GM18511 (cell line): ENCODE results near the gene CCDC197.
A peak's percentile ranks its signal among the peaks of the same experiment; 100 is the strongest.

Experiments
- ATAC-seq: cut with Tn5 transposase; IDR thresholded peaks from one replicate; pipeline ENCODE4 v1.9.1; 2021; ENCODE audit warnings: mild to moderate bottlenecking, moderate library complexity; ENCODE audit not compliant: unreplicated experiment

Gene CCDC197

DNA sequence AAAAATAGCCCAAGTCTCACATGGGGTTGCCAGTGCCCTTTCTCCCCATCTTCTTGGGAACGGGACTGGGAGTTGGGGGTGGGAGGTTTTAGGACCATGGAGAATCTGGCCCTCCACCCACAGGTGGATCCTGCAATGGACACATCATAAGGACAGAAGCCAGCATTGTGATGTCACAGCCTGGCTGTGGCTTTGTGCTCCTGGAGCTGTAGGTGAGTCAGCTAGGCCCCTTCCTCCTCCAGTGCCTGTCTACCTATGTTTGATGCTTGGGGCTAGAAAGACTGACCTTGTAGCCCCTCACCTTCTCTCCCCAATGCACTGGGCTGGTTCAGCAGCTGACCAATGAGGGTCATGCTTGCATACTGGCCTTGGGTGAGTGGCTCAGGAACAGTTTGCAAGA, at the start of gene CCDC197:
Gene CCDC197 (plus strand): TSS at position 220 of the 400 bp plus-strand sequence. CDS start 831 bp downstream, outside the sequence.
- ATAC-seq: no peak

DNA sequence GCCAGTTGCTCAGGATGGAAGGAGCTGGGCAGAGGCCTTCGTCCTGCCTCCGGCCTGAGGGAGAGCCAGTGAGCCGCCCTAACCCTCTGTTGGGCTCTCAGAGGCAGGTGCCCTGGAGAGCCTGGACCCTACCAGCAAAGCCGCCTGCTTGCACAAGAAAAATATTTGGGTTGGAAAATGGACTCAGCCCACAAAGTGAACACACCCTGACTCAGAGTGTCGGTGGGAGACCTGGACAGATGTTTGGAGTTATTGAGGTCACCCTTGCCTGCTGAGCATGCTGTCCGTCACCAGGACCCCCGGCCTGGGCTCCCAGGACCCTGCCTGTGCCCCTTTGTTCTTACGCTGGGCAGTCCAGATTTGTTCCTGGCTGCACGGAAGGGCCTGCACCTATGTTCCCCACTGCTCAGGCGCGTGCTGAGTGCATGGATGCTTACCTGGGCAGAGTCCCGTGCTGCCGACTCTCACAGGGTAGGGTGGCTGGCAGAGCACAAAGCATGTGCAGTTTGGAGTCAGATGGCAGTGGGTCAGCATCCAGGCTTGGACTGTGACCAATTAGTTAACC, 47.5 kb upstream of the CCDC197 start:
- no peak for ATAC-seq

DNA sequence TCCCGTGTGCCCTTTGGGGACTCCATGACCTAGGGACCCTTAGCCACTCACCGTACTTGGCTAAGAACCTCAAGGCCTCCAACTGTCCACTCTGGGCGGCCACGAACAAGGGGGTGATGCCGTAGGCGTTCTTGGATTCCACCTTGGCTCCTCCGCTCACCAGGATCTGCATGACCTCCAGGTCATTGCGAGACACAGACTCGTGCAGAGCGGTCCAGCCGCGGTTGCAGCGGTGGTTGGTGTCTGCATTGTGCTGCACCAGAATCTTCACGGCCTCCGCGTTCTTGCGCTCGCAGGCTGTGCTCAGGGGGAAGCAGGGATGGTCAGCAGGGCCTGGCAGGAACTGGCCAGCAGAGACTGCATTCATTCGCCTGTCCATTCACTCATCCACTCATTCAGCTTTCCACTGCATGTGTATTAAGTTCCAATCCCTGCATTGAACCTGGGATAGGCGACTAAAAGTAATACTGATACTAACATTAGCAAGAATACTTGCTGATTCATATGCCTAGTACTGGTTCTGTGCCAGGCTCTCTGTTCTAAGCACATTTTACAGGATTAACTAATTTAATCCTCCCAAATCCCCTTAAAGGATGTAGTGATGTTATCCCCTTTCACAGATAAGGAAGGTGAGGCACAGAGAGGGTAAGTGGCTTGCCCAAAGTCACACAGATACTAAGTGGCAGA, 46.0 kb upstream of the CCDC197 start:
- no peak for ATAC-seq

DNA sequence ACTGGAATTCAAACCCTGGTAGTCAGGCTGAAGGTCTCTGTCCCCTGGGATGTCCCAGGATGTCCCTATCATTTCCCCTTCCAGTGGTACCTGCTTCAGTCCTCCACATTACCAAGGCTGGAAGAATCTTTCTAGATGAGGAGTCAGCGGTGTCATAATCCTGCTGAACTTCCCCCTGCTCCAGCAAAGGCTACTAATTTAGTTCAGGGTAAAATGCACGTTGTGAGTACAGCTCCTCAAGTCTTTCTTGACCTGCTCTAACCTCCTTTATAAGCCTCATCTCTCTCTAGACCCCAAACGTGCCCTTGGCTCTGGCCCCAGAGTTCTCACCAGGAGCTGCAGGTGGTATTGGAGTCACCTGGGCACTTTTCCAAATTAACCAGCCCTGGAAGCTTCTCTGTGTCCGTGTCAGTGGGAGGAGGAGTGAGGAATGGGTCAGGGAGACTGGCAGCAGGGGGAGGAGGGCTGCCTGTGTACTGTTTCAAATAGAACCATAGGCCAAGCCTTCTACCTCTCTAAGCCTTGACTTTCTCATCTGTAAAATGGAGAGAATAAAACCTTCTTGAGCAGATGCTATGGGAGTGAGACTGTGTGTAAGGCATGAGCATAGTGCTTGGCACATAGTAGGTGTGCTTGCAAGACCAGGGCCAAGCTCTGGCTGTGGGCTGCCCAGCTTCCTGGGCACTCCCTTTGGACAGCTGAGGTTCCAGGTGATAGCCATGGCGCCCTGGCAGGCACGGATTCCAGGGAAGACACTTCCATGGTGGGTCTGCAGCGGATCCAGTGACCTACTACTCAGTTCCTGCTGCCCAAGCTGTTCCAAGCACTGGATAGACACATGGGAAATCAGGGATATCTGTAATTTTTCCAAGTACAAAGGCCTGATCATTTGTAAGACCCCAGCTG, 45.2 kb upstream of the CCDC197 start:
- no peak for ATAC-seq

DNA sequence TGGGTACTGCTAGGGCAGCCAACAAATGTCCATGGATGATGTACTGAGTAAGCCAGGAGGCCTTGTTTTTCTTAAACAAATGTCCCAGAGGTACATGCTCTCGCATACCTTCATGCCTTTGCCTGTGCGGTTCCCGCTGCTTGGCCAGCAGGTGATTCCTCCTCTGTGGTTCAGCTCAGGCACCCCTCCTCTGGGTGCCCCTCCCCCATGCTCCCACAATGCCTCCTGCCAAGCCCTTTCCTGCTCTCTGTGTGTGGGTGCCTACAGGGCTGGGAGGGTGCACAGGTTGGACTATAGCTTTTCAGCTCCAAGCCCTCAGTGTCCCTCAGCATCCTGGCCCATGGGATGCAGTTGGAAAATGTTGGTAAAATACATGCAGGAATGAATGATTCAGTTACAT, 44.3 kb upstream of the CCDC197 start:
- ATAC-seq: no peak

DNA sequence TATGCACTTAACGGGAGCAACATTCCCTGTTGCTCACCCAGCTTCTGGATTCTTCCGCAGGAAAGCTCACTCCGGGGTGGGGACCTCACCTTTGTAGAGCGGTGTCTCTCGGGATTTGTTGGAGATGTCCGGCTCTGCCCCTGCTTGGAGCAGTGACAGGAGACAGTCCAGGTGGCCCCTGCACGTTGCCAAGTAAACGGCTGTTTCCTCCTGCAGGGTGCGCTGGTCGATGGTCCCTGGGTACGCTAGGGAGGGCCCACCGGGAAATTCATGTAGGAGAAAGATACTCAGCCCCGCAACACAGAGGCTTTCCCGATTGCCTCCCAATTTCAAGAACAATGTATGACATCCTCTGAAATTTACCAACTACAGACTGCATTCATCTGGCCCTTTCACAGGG, 43.8 kb upstream of the CCDC197 start:
- no peak for ATAC-seq

DNA sequence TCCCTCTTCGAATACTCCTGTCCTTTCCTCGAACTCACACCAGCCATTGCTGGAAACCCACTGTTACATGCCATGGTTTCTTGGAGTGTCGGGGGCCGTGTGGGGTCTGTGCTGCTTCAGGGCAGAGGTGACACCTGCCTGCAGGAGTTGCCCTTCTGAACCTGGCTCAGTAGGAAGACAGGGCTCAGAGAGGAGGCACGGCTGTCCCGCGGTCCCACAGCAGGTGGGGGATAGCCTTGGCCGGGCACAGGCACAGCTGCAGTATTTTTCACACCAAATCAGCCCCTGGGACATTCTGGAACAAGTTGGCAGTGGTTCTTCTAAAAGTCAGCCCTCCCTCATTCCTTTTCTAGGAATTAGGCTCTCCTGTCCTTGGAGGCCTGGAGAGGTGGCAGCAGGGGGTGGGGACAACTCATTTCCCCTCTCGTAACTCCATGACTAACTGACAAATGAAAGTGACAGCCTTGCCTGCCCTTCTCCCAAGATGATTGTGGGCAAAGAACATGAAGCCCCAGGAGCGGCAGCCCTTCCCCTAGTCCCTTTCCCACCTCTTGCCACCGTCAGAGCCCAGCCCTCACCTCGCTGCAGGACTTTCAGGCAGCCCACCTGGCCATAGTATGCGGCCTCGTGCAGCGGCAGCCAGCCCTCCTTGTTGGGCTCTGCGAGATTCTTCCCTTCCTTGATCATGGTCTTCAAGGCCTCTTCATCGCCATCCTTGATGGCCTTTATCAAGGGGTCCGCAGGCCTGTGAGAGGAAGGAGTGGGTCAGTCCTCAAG, 43.2 kb upstream of the CCDC197 start:
- no peak for ATAC-seq

DNA sequence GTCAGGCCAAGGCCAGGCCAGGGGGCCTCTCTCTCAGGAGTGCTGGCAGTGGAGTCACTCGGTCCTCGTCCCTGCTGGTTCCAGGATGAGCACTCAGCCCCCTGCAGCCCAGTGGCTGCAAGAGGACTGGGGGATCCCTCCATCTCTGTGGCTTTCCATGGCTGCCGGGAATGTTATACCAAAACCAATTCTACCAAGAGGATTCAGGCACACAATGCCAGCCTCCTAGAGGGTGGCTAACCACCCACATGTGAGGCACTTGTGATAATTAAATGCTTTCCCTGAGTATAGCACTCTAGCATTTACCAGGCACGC, 42.6 kb upstream of the CCDC197 start:
- no peak for ATAC-seq

DNA sequence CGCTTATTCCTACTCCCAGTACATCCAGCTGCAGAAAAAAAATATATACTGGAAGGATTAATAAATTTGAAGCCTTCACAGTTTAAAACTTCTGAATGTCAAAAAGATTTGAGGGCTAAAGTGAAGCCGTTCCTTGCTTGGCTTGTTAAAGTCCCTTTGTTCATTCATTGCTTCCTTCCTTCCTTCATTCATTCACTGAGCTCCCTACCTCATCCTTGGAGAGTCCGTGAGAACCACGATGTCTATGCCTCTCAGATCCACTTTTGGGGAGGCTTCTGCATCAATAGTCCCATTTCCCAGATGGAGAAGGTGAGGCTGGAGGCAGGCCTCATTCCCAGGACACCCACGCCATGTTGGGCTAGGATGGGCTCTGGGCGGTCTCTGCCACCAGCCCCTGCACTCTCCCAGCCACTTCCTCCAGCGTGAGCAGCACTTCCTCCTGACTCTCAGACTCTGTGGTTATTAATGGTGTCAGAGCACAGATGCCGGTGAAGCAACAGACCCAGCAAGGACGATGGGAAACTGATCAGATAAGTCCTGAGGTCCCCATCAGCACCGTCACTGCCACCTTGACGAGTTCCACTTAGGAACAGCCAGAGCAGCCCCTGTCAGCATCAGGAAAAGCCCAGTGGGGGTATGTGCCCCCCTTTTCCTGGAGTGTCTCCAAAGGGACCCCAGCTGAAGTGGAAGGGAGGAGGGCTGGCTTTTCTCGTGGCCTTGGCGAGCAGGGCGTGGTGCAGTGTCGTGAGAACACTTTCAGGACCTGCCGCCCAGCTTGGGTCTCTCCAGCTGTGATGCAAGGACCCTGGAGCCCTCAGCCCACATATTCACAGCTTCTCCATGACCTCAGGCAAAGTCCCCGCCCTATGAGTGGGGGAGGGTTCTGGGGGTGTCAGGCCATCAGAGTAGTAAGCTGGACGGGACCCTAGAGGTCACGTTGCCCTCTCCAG, 41.9 kb upstream of the CCDC197 start:
- ATAC-seq: peak; percentile 44

DNA sequence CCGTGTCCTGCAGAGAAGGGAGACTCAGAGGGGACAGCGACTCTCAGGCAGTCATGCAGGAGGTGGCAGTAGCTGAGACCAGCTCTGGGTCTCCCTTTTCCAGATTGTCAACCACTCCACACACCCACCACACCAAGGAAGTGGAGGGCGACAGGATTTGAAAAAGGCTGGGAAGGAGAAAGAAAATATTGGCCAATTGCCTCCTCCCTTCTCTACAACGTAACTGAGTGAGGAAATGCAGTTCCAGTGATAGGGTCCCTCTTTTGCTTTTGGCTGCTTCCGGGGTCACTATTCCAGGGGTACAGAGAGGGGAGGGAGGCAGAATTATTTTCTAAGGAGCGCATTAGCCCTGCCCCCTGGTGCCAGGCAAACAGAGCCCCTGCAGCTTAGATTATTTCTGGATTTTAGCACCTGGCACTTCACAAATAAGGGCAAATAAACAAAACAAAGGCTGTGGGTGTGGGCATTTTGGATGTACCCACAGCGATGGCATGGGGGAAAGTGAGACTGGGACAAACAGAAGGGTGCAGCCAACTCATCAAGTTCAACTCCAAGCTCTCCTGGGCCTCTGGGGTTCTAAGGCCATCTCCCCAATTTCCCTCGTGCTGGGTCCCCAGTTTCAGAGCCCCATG, 41.1 kb upstream of the CCDC197 start:
- no peak for ATAC-seq

DNA sequence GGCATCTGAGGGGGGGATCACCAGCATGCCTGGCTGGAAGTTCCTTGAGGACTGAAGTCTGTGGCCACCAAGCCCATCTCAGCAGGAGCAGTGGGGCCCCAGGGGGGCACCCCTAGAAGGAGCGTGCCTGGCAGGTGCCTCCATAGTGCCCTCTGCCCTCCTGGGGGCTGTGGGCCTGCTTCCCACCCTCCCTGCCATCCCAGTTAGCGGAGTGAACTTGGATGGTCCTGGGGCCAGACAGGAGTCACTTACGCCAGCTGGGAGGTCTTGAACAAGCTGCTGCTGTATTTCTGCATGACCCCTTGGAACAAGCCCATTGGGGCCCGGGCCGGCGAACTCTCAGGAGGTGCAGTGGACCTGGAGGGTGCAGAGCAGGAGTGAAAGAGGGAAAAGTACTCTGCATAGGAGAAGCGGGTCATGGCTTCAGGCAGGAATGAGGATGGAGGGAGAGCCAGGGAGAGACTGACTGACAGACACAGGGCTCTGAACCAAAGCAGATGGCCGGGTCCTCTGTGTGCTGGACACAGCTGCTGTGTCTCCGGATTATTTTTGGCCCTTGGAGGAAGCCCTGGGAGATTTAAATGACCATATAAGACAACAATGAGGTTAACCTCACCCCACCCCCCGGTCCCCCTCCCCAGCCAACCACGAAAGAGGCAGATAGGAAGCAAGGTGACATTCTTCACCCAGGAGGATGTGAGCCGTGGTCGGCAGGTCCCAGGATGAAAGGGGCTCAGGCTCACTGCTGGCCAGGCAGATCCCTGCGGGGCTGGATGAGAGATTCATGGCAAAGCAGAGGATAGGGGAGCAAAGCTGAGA, 40.4 kb upstream of the CCDC197 start:
- no peak for ATAC-seq

DNA sequence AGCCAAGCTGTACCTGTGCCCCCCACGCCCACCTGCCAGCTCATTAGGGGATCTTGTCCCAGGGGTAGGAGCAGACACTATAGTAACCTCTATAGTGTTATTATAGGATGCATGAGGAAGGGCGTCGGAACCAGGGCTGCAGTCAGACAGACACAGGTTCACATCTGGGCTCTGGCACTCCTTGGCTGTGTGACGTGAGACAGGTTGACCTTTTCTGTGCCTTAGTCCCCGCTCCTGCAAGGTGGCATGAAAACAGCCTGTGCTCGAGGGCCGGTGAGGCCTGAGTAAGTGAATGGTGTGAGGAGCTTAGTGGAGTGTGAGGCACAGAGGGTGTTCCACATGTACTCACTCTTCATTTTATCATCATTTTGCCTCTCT, 39.8 kb upstream of the CCDC197 start:
- no peak for ATAC-seq

DNA sequence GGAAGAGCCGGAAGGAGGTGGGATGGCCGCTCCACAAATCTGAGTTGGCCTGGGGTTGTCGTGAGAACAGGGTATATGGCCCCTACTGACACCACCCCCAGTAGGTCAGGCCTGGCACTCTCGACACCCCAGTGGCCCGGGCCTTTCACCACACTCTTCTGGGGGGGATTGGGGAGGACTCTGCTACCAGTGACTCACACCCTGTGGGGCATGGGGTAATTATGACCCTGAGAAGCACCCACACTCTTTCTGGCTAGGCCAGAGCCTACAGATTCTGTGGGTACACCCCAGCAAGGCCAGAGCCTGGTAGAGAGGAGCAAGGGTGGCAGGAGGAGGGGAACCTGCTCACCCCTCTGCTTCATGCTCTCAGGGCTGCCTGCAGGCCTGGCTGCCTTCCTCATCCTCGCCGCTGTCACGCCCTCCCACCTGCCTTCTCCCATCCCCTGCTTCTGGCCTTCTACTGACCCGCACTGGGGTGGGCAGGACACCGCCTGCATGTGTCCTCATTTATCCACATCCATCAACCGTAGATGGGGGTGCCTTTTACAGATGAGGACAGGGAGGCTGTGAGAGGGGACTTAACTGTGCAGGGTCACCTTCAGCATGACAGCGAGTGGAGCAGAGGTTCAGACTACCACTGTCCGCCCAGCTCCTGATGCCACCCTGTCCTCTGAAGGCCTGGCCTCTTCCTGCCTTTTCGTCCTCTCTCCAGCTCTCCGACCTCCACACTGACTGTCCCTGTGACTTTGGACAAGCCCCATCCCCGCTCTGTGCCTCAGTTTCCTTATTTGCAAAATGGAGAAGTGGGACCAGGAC, 39.1 kb upstream of the CCDC197 start:
- ATAC-seq: no peak

DNA sequence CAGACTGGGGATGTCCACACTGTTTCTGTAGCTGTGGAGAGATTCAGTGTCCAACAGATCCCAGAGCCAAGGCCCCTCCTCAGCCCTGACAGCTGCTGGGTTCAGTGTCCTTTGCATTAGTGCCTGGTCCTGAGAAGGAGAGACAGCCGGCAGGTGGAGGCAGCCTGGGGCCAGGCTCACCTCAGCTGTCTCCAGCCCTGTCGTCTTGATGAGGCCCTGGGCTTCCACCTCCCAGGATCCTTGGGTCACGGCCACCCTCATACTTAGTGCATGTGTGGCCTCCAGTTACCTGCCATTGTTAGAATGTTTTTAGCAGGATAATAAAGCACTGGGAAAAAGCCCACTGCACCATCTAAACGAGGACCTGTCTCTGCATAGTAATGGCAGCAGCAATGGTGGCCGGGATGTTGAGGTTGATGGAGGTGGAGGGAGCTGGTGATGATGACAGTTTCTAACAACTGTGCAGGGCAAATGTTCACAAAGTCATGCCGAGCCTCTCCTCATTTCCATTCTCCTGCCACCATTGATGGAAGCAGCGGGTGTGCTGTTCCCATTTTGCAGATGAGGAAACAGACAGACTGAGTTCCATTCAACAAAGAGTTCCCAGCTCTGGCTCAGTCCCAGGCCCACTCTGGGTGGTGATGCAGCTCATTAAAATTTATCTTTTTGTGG, 38.4 kb upstream of the CCDC197 start:
- no peak for ATAC-seq

DNA sequence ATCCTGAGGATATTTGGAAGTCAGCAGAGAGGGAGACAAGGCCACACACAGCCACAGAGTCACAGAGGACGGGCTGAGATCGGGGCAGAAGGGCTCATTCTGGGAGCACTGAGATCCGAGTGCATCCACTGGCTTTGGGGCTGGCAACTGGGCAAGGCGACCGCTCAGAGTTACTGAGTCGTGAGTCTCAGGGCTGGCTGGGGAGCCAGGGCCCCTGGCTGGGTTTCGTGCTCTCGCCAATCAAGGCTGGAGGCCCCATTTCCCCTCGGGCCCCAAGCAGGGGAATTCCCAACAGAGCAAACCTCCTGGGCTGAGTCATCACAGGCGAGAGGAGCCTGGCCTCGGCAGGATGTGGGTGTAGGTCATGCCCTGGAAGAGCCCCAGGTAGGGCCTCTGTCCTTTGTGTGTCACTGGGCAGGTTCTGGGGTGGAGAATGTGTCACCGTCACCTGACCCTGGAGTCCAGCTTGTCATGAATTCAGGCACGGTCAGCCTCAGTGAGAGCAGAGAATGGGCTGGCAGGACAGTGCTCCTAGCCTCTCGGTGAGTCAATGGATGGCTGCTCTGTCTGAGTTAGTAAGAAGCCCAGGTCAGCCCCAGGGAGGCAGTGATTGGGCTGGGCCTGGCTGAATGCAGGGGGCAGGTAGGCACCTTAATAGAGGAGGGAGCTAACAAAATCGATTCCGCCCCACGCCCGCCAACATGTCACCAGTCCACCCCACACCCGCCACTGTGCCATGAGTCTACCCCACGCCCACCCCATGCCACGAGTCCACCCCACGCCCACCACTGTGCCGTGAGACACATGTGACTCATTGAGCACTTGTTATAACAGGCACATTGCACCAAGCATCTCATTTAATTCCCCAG, 37.6 kb upstream of the CCDC197 start:
- peak; percentile 70 for ATAC-seq

DNA sequence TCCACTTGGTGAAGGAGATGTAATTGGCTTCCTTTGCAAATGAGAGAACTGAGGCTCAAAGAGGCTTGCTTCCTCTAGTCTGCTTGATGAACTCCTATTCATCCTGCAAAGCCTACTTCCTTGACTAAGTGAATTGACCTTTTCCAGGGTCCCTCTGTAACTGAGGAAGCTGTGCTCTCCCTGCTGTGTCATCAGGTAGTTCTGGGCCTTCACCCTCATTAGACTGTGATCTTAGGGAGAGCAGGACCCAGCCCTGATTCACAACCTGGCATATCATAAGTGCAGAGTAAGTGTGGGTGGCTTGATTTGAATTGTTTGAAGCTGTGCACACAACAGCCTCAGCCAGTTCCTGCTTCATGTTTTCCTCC, 37.0 kb upstream of the CCDC197 start:
- ATAC-seq: no peak
